ENCODE measurements around the gene SOX8.

SOX8 gene

DNA sequence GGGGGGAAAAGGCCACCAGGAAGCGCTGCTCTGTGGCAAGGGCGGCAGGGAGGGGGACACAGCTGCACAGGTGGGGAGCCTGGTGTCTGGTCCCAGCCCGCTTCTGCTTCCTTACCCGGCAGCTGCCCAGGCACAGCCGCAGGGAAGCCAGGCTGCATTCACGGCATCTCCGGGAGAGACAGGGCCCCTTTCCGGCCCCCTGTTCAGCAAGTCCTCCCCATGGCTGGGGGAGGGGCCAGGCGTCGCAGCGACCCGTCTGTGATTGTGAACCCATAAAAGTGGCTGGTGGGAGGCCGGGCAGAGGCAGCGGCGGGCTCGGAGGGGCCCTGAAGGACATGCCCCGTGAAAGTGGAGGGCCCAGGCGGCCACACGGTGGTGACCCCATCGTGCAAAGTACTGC is 28.7 kb downstream of the SOX8 start:
- Histone ChIP-seq H3K9me3 (ENCODE audit: control insufficient read depth in 5 of 5, low read length in 5 of 5) (no peaks in the 10 kb centered on the region), H3K27ac (ENCODE audit: low read depth, low read length) (no peak overlapping the region), H3K4me3 (ENCODE audit: low read depth in 1 of 5, low read length in 5 of 5) (no peak overlapping the region), H3K27me3 (ENCODE audit: control insufficient read depth in 5 of 5, insufficient read depth in 4 of 5, low read length in 5 of 5) (peaks cover 15 to 45% (median 32%) of the 10 kb centered on the region in 5 donors), H3K4me1 (ENCODE audit: control insufficient read depth in 5 of 5, insufficient read depth in 5 of 5, low read length in 5 of 5) (no peaks in the 10 kb centered on the region), H3K9ac (ENCODE audit: low read length in 5 of 5) (no peak overlapping the region), H3K36me3 (ENCODE audit: control insufficient read depth in 5 of 5, insufficient read depth in 5 of 5, low read length in 5 of 5) (no peaks in the 10 kb centered on the region)

DNA sequence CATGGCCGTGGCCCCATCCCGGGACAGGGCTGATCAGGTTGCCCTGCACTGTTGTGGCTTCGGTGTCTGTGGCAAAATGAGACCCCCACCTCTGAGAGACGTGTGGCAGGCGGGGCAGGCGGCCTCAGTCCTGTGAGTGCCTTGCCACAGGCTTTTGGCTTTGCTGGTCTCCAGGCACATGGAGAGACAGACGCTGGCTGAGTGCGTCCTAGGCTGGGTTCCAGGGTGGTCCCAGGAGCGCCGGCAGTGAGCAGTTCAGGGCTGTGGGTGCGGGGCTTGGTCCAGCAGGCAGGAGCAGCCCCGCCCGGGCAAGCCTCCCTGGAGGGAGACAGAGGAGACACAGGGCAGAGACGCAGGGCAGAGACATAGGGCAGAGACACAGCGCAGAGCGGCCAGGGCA is 29.2 kb downstream of the SOX8 start:
- Histone ChIP-seq H3K4me3 (ENCODE audit: low read depth in 1 of 5, low read length in 5 of 5) (no peak overlapping the region), H3K27me3 (ENCODE audit: control insufficient read depth in 5 of 5, insufficient read depth in 4 of 5, low read length in 5 of 5) (peaks cover 15 to 45% (median 32%) of the 10 kb centered on the region in 5 donors), H3K9me3 (ENCODE audit: control insufficient read depth in 5 of 5, low read length in 5 of 5) (no peaks in the 10 kb centered on the region)

DNA sequence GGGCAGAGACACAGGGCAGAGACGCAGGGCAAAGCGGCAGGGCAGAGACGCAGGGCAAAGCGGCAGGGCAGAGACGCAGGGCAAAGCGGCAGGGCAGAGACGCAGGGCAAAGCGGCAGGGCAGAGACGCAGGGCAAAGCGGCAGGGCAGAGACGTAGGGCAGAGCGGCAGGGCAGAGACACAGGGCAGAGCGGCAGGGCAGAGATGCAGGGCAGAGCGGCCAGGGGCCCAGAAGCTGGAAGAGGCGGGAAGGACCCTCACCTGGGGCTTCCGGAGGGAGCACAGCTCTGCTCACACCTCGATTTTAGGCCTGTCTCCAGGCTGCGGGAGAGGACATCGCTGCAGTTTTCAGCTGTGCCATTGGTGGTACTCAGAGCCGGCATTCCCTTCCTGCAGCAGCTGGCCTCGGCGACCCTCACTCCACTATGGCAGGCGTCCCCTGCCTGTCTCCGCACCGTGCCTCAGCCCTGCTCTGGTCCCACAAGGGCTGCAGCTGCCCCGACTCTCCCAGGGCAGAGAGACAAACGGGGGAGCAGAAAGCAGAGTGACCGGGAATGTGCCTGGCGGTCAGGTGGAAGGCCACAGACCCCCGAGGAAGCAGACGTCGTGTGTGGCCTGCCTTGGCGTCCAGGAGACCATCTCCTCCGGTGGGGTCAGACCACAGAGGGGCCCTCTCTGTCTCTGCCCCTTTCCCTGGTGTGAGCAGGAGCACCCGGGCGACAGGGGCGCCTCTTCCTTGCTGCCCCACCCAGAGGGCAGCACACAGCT is 29.9 kb downstream of the SOX8 start:
- Histone ChIP-seq H3K27me3 (ENCODE audit: control insufficient read depth in 5 of 5, insufficient read depth in 4 of 5, low read length in 5 of 5) (peaks cover 15 to 45% (median 32%) of the 10 kb centered on the region in 5 donors), H3K4me3 (ENCODE audit: low read depth in 1 of 5, low read length in 5 of 5) (no peak overlapping the region), H3K4me1 (ENCODE audit: control insufficient read depth in 5 of 5, insufficient read depth in 5 of 5, low read length in 5 of 5) (no peaks in the 10 kb centered on the region)

More for the DNA sequence above, 29.2 kb downstream of the SOX8 start:
- H3K36me3 ChIP-seq (ENCODE audit: control insufficient read depth in 5 of 5, insufficient read depth in 5 of 5, low read length in 5 of 5), result no peaks in the 10 kb centered on the region
- H3K27ac ChIP-seq (ENCODE audit: low read depth, low read length), result no peak overlapping the region
- no peak overlapping the region for H3K9ac ChIP-seq (ENCODE audit: low read length in 5 of 5)
- no peaks in the 10 kb centered on the region for H3K4me1 ChIP-seq (ENCODE audit: control insufficient read depth in 5 of 5, insufficient read depth in 5 of 5, low read length in 5 of 5)

DNA sequence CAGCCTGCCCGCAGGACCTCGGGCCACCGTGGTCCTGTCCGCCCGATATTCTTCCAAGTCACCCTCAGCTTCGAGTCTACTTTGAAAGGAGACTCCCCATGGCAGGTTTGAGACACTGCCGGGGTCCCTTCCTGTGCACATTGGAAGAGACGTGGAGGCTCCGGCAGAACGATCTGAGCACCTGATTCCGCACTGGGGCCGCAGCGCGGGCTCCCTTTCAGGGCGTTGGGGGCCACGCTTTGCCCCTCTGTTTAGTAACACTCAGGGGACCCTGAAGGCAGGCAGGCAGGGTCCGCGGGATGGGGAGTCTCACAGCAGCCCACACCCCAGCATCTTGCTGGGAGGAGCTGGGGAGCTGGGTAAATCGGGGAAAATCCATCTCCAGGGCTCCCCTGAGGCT is 30.6 kb downstream of the SOX8 start:
- H3K9ac ChIP-seq (ENCODE audit: low read length in 5 of 5), result no peak overlapping the region
- H3K27me3 ChIP-seq (ENCODE audit: control insufficient read depth in 5 of 5, insufficient read depth in 4 of 5, low read length in 5 of 5), result peaks cover 15 to 45% (median 32%) of the 10 kb centered on the region in 5 donors
- no peaks in the 10 kb centered on the region for H3K4me1 ChIP-seq (ENCODE audit: control insufficient read depth in 5 of 5, insufficient read depth in 5 of 5, low read length in 5 of 5)
- H3K4me3 ChIP-seq (ENCODE audit: low read depth in 1 of 5, low read length in 5 of 5), result no peak overlapping the region
- H3K9me3 ChIP-seq (ENCODE audit: control insufficient read depth in 5 of 5, low read length in 5 of 5), result no peaks in the 10 kb centered on the region
- no peaks in the 10 kb centered on the region for H3K36me3 ChIP-seq (ENCODE audit: control insufficient read depth in 5 of 5, insufficient read depth in 5 of 5, low read length in 5 of 5)
- H3K27ac ChIP-seq (ENCODE audit: low read depth, low read length), result no peak overlapping the region

More for the DNA sequence above, 29.9 kb downstream of the SOX8 start:
- no peaks in the 10 kb centered on the region for H3K9me3 ChIP-seq (ENCODE audit: control insufficient read depth in 5 of 5, low read length in 5 of 5)
- H3K36me3 ChIP-seq (ENCODE audit: control insufficient read depth in 5 of 5, insufficient read depth in 5 of 5, low read length in 5 of 5), result no peaks in the 10 kb centered on the region
- H3K9ac ChIP-seq (ENCODE audit: low read length in 5 of 5), result no peak overlapping the region
- no peak overlapping the region for H3K27ac ChIP-seq (ENCODE audit: low read depth, low read length)

DNA sequence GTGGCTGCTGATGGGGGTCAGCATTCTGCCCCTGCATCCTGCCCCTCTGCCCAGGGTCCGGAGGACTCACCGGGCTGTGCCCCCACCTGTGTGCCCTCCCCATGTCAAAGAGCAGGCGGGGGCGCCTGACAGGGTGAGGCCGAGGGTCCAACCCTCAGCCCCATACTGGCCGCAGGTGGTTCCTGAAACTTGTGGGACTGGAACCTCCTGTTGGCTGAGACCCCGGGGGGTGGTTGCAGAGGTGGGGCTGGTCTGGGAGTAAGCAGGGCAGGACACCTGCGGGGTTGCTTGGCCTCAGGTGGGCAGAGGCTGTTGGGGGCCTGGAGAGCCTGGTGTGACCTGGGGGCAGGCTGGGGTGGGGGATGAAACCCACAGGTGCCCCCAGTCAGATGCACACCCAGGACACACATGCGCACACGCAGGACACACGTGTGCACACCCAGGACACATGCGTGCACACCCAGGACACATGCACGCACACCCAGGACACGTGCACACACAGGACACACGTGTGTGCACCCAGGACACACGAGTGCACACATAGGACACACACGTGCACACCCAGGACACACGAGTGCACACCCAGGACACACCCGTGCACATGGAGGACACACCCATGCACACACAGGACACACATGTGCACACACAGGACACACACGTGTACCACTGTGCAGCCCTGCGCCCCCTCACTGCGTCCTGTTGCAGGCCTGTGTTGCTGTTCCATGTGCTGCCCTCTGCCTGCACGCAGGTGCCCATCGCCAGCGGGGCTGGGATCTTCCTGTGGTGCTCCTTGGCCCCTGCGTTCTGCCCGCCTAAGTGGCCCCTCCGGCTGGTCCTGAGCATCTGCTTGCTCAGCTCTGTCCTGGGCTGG is 31.4 kb downstream of the SOX8 start:
- no peaks in the 10 kb centered on the region for H3K9me3 ChIP-seq (ENCODE audit: control insufficient read depth in 5 of 5, low read length in 5 of 5)
- no peaks in the 10 kb centered on the region for H3K4me1 ChIP-seq (ENCODE audit: control insufficient read depth in 5 of 5, insufficient read depth in 5 of 5, low read length in 5 of 5)
- H3K27ac ChIP-seq (ENCODE audit: low read depth, low read length), result no peak overlapping the region
- no peak overlapping the region for H3K9ac ChIP-seq (ENCODE audit: low read length in 5 of 5)
- H3K27me3 ChIP-seq (ENCODE audit: control insufficient read depth in 5 of 5, insufficient read depth in 4 of 5, low read length in 5 of 5), result peaks cover 10 to 39% (median 26%) of the 10 kb centered on the region in 5 donors
- no peak overlapping the region for H3K4me3 ChIP-seq (ENCODE audit: low read depth in 1 of 5, low read length in 5 of 5)
- no peaks in the 10 kb centered on the region for H3K36me3 ChIP-seq (ENCODE audit: control insufficient read depth in 5 of 5, insufficient read depth in 5 of 5, low read length in 5 of 5)

DNA sequence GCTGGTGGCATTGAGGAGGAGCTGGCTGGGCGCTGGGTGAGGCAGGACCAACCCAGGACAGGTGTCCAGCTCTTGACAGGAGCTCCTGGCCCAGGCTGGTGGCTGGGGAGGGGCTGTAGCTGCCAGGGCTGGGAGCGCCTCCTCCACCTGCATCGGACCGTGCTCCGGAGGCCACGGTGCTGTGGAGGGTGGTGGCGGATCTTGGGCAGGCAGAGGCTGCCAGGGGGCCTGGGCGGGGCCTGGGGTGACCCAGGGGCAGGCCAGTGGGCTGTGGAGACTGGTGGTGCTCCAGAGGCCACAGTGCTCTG is 32.0 kb downstream of the SOX8 start:
- Histone ChIP-seq H3K36me3 (ENCODE audit: control insufficient read depth in 5 of 5, insufficient read depth in 5 of 5, low read length in 5 of 5) (no peaks in the 10 kb centered on the region), H3K4me1 (ENCODE audit: control insufficient read depth in 5 of 5, insufficient read depth in 5 of 5, low read length in 5 of 5) (no peaks in the 10 kb centered on the region), H3K4me3 (ENCODE audit: low read depth in 1 of 5, low read length in 5 of 5) (no peak overlapping the region), H3K9me3 (ENCODE audit: control insufficient read depth in 5 of 5, low read length in 5 of 5) (no peaks in the 10 kb centered on the region), H3K27me3 (ENCODE audit: control insufficient read depth in 5 of 5, insufficient read depth in 4 of 5, low read length in 5 of 5) (peaks cover 6 to 35% (median 21%) of the 10 kb centered on the region in 5 donors), H3K27ac (ENCODE audit: low read depth, low read length) (no peak overlapping the region), H3K9ac (ENCODE audit: low read length in 5 of 5) (no peak overlapping the region)

DNA sequence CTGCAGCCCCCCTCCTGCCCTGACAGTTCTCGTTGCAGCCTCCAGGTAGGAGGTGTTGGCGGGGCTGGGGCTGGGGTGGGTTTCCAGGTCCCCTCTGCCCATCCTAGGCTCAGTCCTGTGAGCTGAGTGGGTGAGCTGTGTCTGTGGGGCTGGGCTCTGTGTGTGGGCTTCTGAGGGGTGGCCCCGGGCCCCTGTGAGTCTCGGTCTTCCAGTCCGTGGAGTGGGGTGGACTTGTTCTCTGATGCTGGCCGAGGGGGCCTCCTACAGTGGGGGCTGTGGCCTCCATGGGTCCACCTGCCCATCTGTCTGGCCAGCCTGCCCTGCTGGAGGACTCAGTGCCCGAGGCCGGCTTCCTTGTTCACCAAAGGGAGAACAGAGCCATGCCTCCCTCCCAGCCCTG is 32.7 kb downstream of the SOX8 start:
- H3K9ac ChIP-seq (ENCODE audit: low read length in 5 of 5), result no peak overlapping the region
- peaks cover 6 to 33% (median 17%) of the 10 kb centered on the region in 5 donors for H3K27me3 ChIP-seq (ENCODE audit: control insufficient read depth in 5 of 5, insufficient read depth in 4 of 5, low read length in 5 of 5)
- no peak overlapping the region for H3K27ac ChIP-seq (ENCODE audit: low read depth, low read length)
- peaks cover 0 to 4% (median 2%) of the 10 kb centered on the region in 5 donors for H3K4me1 ChIP-seq (ENCODE audit: control insufficient read depth in 5 of 5, insufficient read depth in 5 of 5, low read length in 5 of 5)
- H3K36me3 ChIP-seq (ENCODE audit: control insufficient read depth in 5 of 5, insufficient read depth in 5 of 5, low read length in 5 of 5), result no peaks in the 10 kb centered on the region
- H3K9me3 ChIP-seq (ENCODE audit: control insufficient read depth in 5 of 5, low read length in 5 of 5), result no peaks in the 10 kb centered on the region
- H3K4me3 ChIP-seq (ENCODE audit: low read depth in 1 of 5, low read length in 5 of 5), result no peak overlapping the region

DNA sequence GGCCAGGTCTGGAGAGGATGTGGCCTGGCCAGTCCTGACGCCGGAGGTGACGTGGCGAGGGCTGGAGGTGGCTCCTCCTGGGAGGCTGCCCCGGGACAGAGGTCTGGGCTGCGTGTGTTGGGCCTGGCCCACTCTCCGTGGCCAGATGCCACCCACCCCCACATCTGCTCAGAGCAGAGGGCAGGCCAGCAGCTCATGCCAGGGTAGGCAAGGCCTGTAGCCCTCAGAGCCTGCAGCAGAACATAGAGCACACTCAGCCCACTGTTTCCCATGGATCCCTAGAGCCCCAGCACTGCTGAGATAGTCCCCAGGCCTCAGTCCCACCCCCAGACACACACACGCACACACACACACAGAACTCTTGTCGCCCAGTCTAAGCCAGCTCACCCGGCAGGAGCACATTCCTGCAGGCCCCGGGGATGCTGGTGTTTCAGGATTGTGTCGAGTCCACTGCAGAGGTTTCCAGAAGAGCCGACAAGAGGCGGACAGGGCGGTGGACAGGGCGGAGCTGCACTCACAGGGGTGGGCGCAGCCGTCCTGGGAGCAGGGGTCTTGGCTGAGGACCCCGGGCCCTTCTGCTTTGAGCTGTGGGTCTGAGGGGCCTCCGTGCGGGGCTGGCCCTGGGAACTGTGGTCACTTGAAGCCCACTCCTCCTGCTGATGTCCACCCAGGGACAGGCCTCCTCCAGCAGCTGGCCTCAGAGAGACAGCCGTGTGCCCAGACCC is 33.4 kb downstream of the SOX8 start:
- Histone ChIP-seq H3K4me1 (ENCODE audit: control insufficient read depth in 5 of 5, insufficient read depth in 5 of 5, low read length in 5 of 5) (peaks cover 0 to 11% (median 9%) of the 10 kb centered on the region in 5 donors), H3K9ac (ENCODE audit: low read length in 5 of 5) (no peak overlapping the region), H3K36me3 (ENCODE audit: control insufficient read depth in 5 of 5, insufficient read depth in 5 of 5, low read length in 5 of 5) (no peaks in the 10 kb centered on the region), H3K9me3 (ENCODE audit: control insufficient read depth in 5 of 5, low read length in 5 of 5) (no peaks in the 10 kb centered on the region), H3K4me3 (ENCODE audit: low read depth in 1 of 5, low read length in 5 of 5) (no peak overlapping the region), H3K27ac (ENCODE audit: low read depth, low read length) (no peak overlapping the region), H3K27me3 (ENCODE audit: control insufficient read depth in 5 of 5, insufficient read depth in 4 of 5, low read length in 5 of 5) (peaks cover 2 to 28% (median 13%) of the 10 kb centered on the region in 5 donors)

DNA sequence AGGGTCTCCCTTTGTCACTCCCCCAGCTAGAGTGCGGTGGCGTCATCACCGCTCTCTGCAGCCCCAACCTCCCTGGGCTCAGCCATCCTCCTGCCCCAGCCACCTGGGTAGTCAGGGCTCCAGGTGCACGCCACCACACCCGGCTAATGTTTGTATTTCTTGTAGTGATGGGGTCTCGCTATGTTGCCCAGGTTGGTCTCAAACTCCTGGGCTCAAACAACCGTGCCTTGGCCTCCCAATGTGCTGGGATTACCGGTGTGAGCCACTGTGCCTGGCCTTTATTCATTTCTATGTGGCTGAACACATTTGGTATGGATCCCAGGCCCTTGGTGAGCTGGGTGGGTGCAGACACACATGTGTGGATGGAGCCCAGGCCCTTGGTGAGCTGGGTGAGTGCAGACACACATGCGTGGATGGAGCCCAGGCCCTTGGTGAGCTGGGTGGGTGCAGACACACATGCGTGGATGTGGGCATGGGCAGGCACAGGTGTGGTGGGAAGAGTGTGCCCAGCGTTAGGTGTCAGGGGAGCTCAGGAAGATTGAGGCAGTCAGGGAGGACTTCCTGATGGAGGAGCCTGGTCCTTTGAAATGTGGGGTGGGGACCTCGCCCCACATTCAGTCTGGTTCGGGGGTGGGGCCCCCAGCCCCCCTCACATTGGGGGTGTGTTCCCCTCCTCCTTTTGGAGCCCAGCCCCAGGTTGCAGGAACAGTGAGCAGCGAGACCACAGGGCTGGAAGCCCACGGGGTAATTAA is 37.1 kb downstream of the SOX8 start:
- no peaks in the 10 kb centered on the region for H3K36me3 ChIP-seq (ENCODE audit: control insufficient read depth in 5 of 5, insufficient read depth in 5 of 5, low read length in 5 of 5)
- H3K9me3 ChIP-seq (ENCODE audit: control insufficient read depth in 5 of 5, low read length in 5 of 5), result no peaks in the 10 kb centered on the region
- H3K9ac ChIP-seq (ENCODE audit: low read length in 5 of 5), result no peak overlapping the region
- H3K27me3 ChIP-seq (ENCODE audit: control insufficient read depth in 5 of 5, insufficient read depth in 4 of 5, low read length in 5 of 5), result peaks cover 14 to 36% (median 28%) of the 10 kb centered on the region in 5 donors
- peak overlapping the region in 1 of 5 donors; percentile 27 for H3K4me3 ChIP-seq (ENCODE audit: low read depth in 1 of 5, low read length in 5 of 5)
- H3K4me1 ChIP-seq (ENCODE audit: control insufficient read depth in 5 of 5, insufficient read depth in 5 of 5, low read length in 5 of 5), result peaks cover 0 to 15% (median 14%) of the 10 kb centered on the region in 5 donors
- H3K27ac ChIP-seq (ENCODE audit: low read depth, low read length), result no peak overlapping the region

All from subcutaneous abdominal adipose tissue (tissue), 5 donors.